ENCODE data around the gene RPS6KB2.

Gene RPS6KB2

GRCh38 chr11:67456068-67456705 is 27.9 kb downstream of the RPS6KB2 start:
- no peak for DNase-seq (ENCODE audit: low read depth in 1 of 2, low spot score in 1 of 2)
- Histone ChIP-seq H3K27ac (replicated peaks) (no peak overlapping the region), H3K4me3 (replicated peaks; ENCODE audit: insufficient read depth, low read length) (no peak overlapping the region), H3K27me3 (ENCODE audit: insufficient read depth, poor library complexity, severe bottlenecking) (no peaks in the 10 kb centered on the region)
- TF ChIP-seq REST (IDR thresholded peaks at IDR 0.05; ENCODE audit: insufficient replicate concordance, low read depth) (no peak), GABPA (IDR thresholded peaks at IDR 0.05; ENCODE audit: low read depth) (no peak), SPI1 (IDR thresholded peaks at IDR 0.05; ENCODE audit: borderline replicate concordance, low read depth) (no peak), CTCF (IDR thresholded peaks at IDR 0.05; ENCODE audit: insufficient read depth, low read length) (no peak), POLR2AphosphoS5 (IDR thresholded peaks at IDR 0.05; ENCODE audit: low read depth) (no peak)

- H3K27me3 ChIP-seq (ENCODE audit: insufficient read depth, poor library complexity, severe bottlenecking): no peaks in the 10 kb centered on the region
- no peak for DNase-seq (ENCODE audit: low read depth in 1 of 2, low spot score in 1 of 2)
- H3K27ac ChIP-seq (replicated peaks): no peak overlapping the region
- TF ChIP-seq SPI1 (IDR thresholded peaks at IDR 0.05; ENCODE audit: borderline replicate concordance, low read depth) (no peak), CTCF (IDR thresholded peaks at IDR 0.05; ENCODE audit: insufficient read depth, low read length) (no peak), GABPA (IDR thresholded peaks at IDR 0.05; ENCODE audit: low read depth) (no peak), REST (IDR thresholded peaks at IDR 0.05; ENCODE audit: insufficient replicate concordance, low read depth) (no peak), POLR2AphosphoS5 (IDR thresholded peaks at IDR 0.05; ENCODE audit: low read depth) (no peak)
- no peak overlapping the region for H3K4me3 ChIP-seq (replicated peaks; ENCODE audit: insufficient read depth, low read length)
Observed at GRCh38 chr11:67457453-67457852, 29.2 kb downstream of the RPS6KB2 start.

- no peak for DNase-seq (ENCODE audit: low read depth in 1 of 2, low spot score in 1 of 2)
- Histone ChIP-seq H3K27ac (replicated peaks) (no peak overlapping the region), H3K4me3 (replicated peaks; ENCODE audit: insufficient read depth, low read length) (no peak overlapping the region), H3K27me3 (ENCODE audit: insufficient read depth, poor library complexity, severe bottlenecking) (no peaks in the 10 kb centered on the region)
- TF ChIP-seq REST (IDR thresholded peaks at IDR 0.05; ENCODE audit: insufficient replicate concordance, low read depth) (no peak), CTCF (IDR thresholded peaks at IDR 0.05; ENCODE audit: insufficient read depth, low read length) (no peak), SPI1 (IDR thresholded peaks at IDR 0.05; ENCODE audit: borderline replicate concordance, low read depth) (no peak), GABPA (IDR thresholded peaks at IDR 0.05; ENCODE audit: low read depth) (no peak), POLR2AphosphoS5 (IDR thresholded peaks at IDR 0.05; ENCODE audit: low read depth) (no peak)
Observed at GRCh38 chr11:67458266-67458665, 30.0 kb downstream of the RPS6KB2 start.

All from HL-60 (cell line).